OCI-LY7 (cell line): ENCODE results near the gene GCNT4. TPM values are rescaled to one million over a fixed set of nuclear protein-coding genes. Genes with fewer than 3 reads are reported as not detected.

Experiments
- BruUV-seq: library from RNA; stranded (reverse); fragments of 400-500 nt; replicated peaks from 2 replicates; lab custom pipeline; 2021; lab: Mats Ljungman, UMichigan
- CTCF ChIA-PET: fragments of 300-600 bp; sonication (Branson Sonifier 250); formaldehyde crosslinking; loops from one replicate; lab custom pipeline; 2022; ENCODE audit warnings: antibody characterized with exemption; ENCODE audit not compliant: unreplicated experiment; lab: Charles Lee
- POLR2A ChIA-PET: fragments of 300-600 bp; sonication (Branson Sonifier 250); formaldehyde crosslinking; loops from one replicate; lab custom pipeline; 2022; ENCODE audit warnings: antibody characterized with exemption; lab: Charles Lee
- DNase-seq: peaks from one replicate; pipeline ENCODE4 v3.0.0-alpha.2; 2015; ENCODE audit warnings: low spot score
- H2AFZ ChIP-seq: fragments of 200-600 bp; sonication (generic), shearing (Covaris generic); 2 replicates; pipeline ENCODE4 v1.6.1; 2014; ENCODE audit warnings: mild to moderate bottlenecking, antibody characterized with exemption, low read length, moderate library complexity
- H3K27ac ChIP-seq: fragments of 200-600 bp; sonication (generic); 2 replicates; pipeline ENCODE4 v1.5.1; 2014; ENCODE audit warnings: mixed run types, low read depth, mild to moderate bottlenecking, moderate library complexity, low read length, inconsistent platforms; ENCODE audit not compliant: poor library complexity, severe bottlenecking
- H3K36me3 ChIP-seq: fragments of 200-600 bp; sonication (generic); 2 replicates; pipeline ENCODE4 v1.6.1; 2014; ENCODE audit warnings: mild to moderate bottlenecking, antibody characterized with exemption, low read length, moderate library complexity, mixed read lengths; ENCODE audit not compliant: insufficient read depth
- H3K4me1 ChIP-seq: fragments of 200-600 bp; sonication (generic); 2 replicates; pipeline ENCODE4 v1.5.1; 2014; ENCODE audit warnings: mild to moderate bottlenecking, low read length; ENCODE audit not compliant: insufficient read depth, poor library complexity, severe bottlenecking
- H3K4me2 ChIP-seq: fragments of 200-600 bp; sonication (generic); 2 replicates; pipeline ENCODE4 v1.6.1; 2014; ENCODE audit warnings: mild to moderate bottlenecking, low read length
- H3K4me3 ChIP-seq: fragments of 200-600 bp; sonication (generic); 2 replicates; pipeline ENCODE4 v1.5.1; 2014; ENCODE audit warnings: mild to moderate bottlenecking, low read depth, low read length; ENCODE audit not compliant: poor library complexity, severe bottlenecking
- H3K79me2 ChIP-seq: fragments of 200-600 bp; sonication (generic); 2 replicates; pipeline ENCODE4 v1.6.1; 2016; ENCODE audit warnings: low read depth, mild to moderate bottlenecking, low read length, moderate library complexity, mixed read lengths; ENCODE audit not compliant: insufficient read depth
- H3K9me2 ChIP-seq: fragments of 200-600 bp; sonication (generic); 2 replicates; pipeline ENCODE4 v1.6.1; 2016; ENCODE audit warnings: mild to moderate bottlenecking, low read length, mixed read lengths; ENCODE audit not compliant: insufficient read depth
- H3K9me3 ChIP-seq: fragments of 200-600 bp; sonication (generic); 2 replicates; pipeline ENCODE4 v1.6.1; 2014; ENCODE audit warnings: mild to moderate bottlenecking, mixed run types, low read length, mixed read lengths
- H4K20me1 ChIP-seq: fragments of 200-600 bp; sonication (generic); 2 replicates; pipeline ENCODE4 v1.6.1; 2014; ENCODE audit warnings: mild to moderate bottlenecking, antibody characterized with exemption, low read length, moderate library complexity, mixed read lengths; ENCODE audit not compliant: insufficient read depth
- CTCF ChIP-seq: fragments of 200-600 bp; sonication (generic); conservative IDR thresholded peaks from 2 replicates; pipeline ENCODE4 v1.5.1; 2014; ENCODE audit warnings: mild to moderate bottlenecking, antibody characterized with exemption, low read length, moderate library complexity, mixed read lengths
- EZH2phosphoT487 ChIP-seq: fragments of 200-600 bp; sonication (generic); IDR thresholded peaks from 2 replicates; pipeline ENCODE4 v1.6.1; 2018; ENCODE audit warnings: low read depth, borderline replicate concordance, mild to moderate bottlenecking, mixed run types, antibody characterized with exemption, low read length, moderate library complexity, mixed read lengths
- intact Hi-C: fragments of 100-400 bp; cut with micrococcal nuclease; formaldehyde crosslinking; loops from one replicate; pipeline ENCODE4 v1.10.0; 2022; ENCODE audit not compliant: unreplicated experiment
- total RNA-seq, 2 experiments: library from RNA; depleted of rRNA in 1 of 2; stranded (reverse); fragments of >200 nt in 1 of 2; shearing (Covaris generic) in 1 of 2; gene quantifications; 2 replicates each; pipeline ENCODE4 v1.2.3, GENCODE V29; 2014 to 2022

GCNT4 gene
- total RNA-seq, 2 experiments from 2014 or later, result not detected

- no peaks in the 10 kb centered on the region for H3K36me3 ChIP-seq
- POLR2A ChIA-PET, result no interaction called here
- intact Hi-C loops, result no loop called here
- no TSS peak for BruUV-seq
- H3K9me3 ChIP-seq, result no peaks in the 10 kb centered on the region
- no peak overlapping the region for H3K4me2 ChIP-seq
- no peaks in the 10 kb centered on the region for H3K79me2 ChIP-seq
- H3K4me3 ChIP-seq, result no peak overlapping the region
- TF ChIP-seq EZH2phosphoT487 (no peak), CTCF (no peak)
- no peak overlapping the region for H2AFZ ChIP-seq
- no peaks in the 10 kb centered on the region for H4K20me1 ChIP-seq
- no peaks in the 10 kb centered on the region for H3K9me2 ChIP-seq
- CTCF ChIA-PET, result no interaction called here
- no peaks in the 10 kb centered on the region for H3K4me1 ChIP-seq
- DNase-seq, result no peak
- no peak overlapping the region for H3K27ac ChIP-seq
These were observed 30.6 kb downstream of the GCNT4 start for GRCh38 chr5:75021800-75022199.

- no TSS peak for BruUV-seq
- no peaks in the 10 kb centered on the region for H3K36me3 ChIP-seq
- H2AFZ ChIP-seq, result no peak overlapping the region
- no peak overlapping the region for H3K27ac ChIP-seq
- TF ChIP-seq CTCF (no peak), EZH2phosphoT487 (no peak)
- no peaks in the 10 kb centered on the region for H4K20me1 ChIP-seq
- H3K4me2 ChIP-seq, result no peak overlapping the region
- no peaks in the 10 kb centered on the region for H3K4me1 ChIP-seq
- no peak overlapping the region for H3K4me3 ChIP-seq
- ChIA-PET CTCF (no interaction called here), POLR2A (no interaction called here)
- H3K9me2 ChIP-seq, result no peaks in the 10 kb centered on the region
- DNase-seq, result no peak
- H3K9me3 ChIP-seq, result no peaks in the 10 kb centered on the region
- H3K79me2 ChIP-seq, result no peaks in the 10 kb centered on the region
- intact Hi-C loops, result no loop called here
These were observed 31.1 kb downstream of the GCNT4 start for GRCh38 chr5:75021219-75021618.

DNA sequence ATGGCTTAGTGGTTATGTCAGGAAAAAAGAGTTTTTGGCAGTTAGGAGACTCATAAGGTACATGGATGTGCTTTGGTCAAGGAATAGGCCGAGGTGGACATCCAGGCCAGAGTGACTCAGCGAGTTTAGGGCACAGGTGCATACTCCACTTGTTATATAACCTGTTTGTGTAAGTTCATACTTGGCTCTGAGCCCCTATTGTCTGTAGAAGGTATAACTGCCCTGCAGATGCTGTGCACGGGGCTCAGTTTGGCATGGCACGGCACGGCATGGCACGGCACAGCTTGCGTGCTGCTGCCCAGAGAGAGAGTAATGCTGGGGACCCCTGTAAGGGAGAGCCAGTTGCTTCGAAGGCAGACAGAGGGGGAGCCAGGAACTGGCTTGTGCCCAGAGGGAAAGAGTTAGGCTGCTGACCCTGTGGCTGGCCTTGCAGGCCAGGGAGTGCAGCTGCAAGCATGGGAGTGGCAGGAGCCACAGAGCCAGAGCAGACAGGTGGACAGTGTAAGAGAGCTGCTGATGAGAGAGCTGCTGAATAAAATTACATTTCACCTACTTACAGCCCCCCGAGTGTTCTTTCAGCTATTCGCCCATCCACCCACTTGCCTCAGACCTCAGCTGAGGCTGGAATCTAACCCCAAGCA is 32.2 kb downstream of the GCNT4 start:
- no peak overlapping the region for H2AFZ ChIP-seq

More for the DNA sequence above, 32.2 kb downstream of the GCNT4 start:
- Histone ChIP-seq H3K9me3 (no peaks in the 10 kb centered on the region), H3K4me1 (no peaks in the 10 kb centered on the region), H3K4me3 (no peak overlapping the region), H3K79me2 (no peaks in the 10 kb centered on the region), H3K4me2 (no peak overlapping the region), H3K27ac (no peak overlapping the region), H3K9me2 (no peaks in the 10 kb centered on the region), H3K36me3 (no peaks in the 10 kb centered on the region), H4K20me1 (no peaks in the 10 kb centered on the region)
- DNase-seq, result no peak
- TF ChIP-seq EZH2phosphoT487 (no peak), CTCF (no peak)
- ChIA-PET CTCF (no interaction called here), POLR2A (interaction anchor here (0.5 kb wide), 1 partner anchor 263 kb away, joined by 3 read pairs; no protein-coding TSS in a partner anchor)
- intact Hi-C loops, result no loop called here
- no TSS peak for BruUV-seq
